ENCODE measurements around the gene CLNK. TPM values are rescaled to one million over a fixed set of nuclear protein-coding genes. Genes with fewer than 3 reads are reported as not detected.
A peak's percentile ranks its signal among the peaks of the same experiment; 100 is the strongest.
"Not testable (repeated sequence)": the region's sequence is repeated elsewhere in the genome, so short reads cannot be mapped to it uniquely, and the experiment has no call there.

The CLNK gene
- total RNA-seq, 1 experiment from 2014 or later: not detected

DNA sequence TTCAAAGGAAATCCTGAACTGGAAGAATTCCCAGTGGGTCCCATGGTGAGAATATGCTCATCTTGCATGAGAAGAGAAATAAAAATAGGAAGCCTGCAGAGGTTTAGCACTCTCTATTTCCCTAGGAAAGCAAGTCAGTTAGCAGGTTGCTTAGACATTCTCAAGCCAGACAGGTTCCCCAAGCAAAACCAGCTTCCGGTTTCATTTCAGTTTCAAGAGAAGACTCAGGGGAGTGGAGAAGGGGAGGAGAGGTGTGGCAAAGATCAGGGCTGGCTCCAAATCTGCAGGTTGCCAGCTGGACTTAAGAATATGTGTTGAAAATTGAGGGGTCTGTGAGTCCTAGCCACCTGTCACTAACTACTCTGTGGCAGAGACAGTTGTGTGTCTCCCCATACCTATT lies 107.5 kb downstream of the CLNK start:
- DNase-seq (ENCODE audit: low spot score): no peak

DNA sequence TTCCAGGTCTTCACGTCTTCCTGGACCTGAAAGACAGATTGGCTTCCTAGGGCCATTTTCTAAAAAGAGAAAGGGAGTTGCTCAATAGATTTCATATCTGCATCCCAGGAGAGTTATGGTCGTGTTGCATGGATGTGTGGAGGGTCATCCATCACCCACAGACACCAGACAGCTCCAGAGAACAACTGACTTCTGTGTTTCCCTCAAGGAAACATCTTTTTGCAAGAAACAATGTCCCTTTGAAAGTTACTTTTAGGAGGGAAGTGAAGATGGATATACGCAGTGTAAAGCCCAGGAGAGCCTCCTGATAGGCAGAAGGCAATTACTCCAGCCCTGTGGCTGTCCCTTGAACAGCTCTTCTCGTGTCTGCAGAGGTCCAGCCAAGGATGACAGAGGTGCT lies 108.3 kb downstream of the CLNK start:
- no peak for DNase-seq (ENCODE audit: low spot score)

DNA sequence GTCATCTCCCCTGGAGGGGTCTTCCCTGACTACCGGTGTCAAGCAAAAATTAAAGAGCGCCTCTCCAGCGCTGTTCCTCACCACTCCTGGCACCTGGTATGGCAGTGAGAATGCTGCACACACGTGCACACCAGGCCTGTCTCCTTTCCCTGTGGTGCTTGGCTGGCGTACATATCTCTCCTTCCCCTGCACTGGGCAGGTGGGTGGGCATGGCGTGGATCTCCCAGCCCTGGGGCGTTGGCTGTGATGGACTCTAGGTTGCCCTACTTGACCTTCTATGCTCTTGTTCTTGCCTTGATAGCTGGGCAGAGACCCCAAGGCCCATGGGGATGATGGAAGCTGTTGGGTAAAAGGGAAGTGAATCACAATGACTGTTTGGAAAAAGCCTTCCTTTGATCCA lies 109.2 kb downstream of the CLNK start:
- DNase-seq (ENCODE audit: low spot score): no peak

DNA sequence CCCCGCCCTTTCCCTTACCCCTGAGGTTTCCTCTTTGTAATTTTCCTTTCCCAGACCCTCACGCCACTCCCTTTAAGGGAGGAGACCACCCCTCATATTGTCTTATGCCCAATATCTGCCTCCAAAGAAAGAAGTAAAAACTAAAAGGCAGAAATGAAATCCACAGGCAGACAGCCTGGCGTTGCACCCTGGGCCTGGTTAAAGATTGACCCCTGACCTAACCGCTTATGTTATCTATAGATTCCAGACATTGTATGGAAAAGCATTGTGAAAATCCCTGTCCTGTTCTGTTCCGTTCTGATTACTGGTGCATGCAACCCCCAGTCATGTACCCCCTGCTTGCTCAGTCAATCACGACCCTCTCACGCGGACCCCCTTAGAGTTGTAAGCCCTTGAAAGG lies 110.0 kb downstream of the CLNK start:
- DNase-seq (ENCODE audit: low spot score): not testable (repeated sequence)

DNA sequence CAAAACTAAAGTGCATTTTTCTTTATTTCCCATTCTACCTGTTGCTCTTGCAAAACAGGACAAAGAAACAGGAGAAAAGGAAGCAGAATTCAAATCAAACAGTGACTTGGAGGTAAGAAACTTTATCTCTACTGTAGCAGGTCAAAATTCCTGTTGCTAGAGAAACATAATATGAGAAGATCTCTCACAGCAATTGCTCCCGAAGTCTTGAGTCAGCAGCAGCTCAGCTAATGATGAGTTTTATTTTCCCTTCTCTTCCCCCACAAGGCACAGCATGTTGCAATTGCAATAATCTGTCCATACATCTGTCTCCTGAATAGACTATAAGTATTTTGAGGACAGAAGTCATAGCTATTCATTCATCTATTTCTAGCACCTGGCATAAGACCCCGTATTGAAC lies 112.7 kb downstream of the CLNK start:
- no peak for DNase-seq (ENCODE audit: low spot score)

DNA sequence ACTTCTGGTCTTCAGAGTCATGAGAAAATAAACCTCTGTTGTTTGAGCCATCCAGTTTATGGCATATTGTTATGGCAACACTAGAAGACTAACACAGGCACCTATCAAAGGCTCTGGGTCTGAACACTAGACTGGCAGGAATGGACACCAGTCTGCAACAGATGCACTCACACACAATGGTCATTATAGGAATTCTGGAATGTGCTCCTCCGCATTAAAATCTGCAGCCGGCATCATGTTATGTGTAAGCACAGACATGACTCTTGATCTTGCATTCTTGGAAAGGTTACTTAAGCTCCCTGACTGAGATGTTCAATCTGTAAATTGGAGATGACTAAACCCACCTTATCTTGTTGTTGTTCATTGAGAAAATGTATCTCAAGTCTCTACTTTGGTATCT lies 115.1 kb downstream of the CLNK start:
- no peak for DNase-seq (ENCODE audit: low spot score)

DNA sequence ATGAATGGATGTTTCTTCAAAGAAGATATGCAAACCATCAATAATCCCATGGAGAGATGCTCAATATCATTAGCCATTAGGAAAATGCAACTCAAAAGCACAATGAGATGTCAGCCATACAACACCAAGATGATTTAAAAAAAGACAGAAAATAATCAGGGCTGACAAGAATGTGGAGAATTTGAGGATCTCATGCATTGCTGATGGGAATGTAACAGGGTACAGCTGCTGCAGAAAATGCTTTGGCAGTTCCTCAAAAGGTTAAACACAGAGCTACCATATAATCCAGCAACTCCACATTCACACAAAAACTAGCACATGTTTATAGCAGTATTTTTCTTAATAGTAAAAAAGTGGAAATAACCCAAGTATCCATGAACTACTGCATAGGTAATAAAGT lies 116.8 kb downstream of the CLNK start:
- no peak for DNase-seq (ENCODE audit: low spot score)

DNA sequence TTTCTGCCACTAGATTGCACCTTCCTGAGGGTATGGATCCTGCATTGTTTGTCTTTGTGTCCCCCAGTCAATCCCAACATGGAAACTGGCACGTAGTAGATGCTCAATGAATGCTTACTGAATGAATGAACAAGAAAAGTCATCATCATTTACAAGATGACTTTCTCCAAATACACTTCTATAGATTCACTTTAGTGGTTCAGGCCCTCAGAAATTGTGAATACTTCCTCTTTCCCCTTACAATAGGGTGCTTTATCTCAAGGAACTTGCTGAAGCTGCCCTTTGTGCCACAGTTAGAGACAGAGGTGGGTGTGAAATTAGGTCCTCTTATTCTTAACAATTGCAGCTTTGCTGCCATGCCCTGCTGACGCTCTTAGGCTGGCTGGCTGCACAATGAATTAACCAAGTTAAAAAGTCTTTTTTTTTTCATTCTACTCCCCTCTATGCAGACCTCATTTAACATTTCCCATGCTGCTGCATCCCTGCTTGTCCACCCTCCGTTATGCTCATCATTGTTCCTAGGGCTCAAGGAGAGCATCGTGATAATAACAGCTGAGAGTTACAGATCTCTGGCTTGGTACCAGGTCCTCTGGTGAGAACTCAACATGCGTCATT lies 119.3 kb downstream of the CLNK start:
- no peak for DNase-seq (ENCODE audit: low spot score)

DNA sequence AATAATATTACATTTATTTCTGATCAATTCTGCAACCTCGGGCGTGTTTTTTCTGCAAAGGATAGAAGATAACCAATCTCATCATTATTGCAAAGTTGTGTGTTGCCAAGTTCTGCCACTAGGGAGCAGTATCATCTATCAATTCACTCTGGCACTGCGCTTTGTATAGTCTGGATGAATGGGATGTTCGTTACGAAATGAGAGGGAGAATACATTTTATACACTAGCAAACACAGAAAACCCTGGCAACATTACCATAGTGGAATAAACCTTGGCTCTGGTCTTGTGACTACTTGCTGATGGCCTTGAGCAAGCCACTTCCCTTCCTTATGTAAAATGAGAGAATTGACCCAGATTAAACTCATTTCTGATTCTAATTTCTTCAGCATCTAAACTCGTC lies 129.9 kb downstream of the CLNK start:
- DNase-seq (ENCODE audit: low spot score): peak; percentile 38

DNA sequence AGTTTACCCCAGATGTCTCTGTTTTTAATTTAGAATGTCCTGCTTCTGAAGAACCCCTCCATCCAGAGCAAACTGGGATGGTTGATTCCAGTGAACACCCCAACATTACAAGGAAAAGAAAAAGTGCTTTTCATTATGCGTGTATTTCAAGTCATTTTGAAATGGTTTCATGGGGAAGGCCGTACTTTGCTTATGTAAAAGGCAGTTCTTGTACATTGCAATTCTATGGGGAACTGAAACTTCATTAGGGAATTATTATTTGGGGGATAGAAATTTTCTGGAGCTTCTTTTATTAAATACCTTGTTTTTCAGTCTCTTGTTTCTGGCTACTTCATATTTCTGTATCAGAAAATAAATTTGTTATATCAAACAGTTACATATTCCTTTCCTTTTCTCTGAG lies 130.4 kb downstream of the CLNK start:
- DNase-seq (ENCODE audit: low spot score): no peak

DNA sequence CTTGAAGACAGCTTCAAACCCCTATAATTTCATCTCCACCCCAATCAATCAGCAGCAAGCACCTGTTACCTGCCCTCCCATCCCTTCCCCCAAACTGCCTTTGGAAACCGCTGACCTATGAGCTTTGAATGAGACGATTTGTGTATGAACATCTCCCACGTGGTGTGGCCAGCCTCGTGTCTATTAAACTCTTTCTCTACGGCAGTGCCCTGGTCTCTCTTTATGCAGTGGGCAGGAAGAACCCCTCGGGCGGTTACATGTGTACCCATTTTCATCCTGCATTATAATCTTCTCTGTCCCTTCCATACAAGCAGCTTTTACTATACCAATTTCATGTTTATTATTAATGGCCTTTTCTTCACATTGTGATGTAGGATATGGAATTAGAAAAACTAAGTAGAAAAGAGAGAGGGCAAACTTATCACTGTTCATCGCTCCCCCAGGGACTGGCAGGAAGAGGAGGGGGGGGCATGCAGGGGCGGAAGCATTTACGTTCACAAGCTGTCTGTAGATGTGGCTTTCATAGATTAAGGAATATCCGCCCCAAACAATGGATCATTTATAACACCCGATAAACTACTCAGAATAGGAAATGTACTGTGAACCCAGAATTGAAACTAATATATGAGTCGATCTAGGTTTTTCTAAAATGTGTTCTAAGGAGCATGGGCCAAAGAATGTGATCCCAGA lies 131.8 kb downstream of the CLNK start:
- DNase-seq (ENCODE audit: low spot score): no peak

DNA sequence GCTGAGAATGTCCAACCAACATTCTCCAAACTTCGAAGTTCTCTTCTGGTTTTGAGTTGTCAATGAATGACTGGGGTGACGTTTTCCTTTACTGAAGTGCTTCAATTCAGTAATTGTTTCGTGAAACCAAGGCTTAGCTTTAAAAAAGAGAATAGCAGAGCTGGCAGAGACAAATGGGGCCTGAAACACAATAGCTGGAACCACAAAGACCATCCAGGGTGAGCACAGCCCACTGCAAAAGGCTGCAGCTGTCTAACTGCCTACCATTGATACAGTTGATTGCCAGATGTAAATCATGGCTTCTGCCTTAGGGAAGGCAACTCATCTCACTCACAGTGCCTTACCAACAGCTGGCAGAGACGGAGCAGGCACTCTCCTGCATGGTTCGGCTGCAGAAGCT lies 148.7 kb downstream of the CLNK start:
- DNase-seq (ENCODE audit: low spot score): no peak

DNA sequence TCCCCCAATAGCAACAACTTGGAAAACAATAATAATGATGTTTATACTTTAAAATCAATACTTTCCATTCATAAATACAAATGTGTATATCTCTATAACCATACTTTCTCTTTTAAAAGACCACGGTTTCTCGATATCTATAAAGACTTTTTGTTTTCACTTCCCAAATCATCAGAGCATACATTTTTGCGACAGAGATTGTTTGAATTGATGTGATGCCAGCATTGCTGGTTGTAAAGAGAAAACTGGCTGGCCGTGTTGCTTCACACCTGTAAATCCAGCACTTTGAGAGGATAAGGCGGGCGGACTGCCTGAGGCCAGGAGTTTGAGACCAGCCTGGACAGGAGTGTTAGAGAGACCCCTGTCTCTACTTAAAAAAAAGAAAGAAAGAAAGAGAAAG lies 149.7 kb downstream of the CLNK start:
- no peak for DNase-seq (ENCODE audit: low spot score)

DNA sequence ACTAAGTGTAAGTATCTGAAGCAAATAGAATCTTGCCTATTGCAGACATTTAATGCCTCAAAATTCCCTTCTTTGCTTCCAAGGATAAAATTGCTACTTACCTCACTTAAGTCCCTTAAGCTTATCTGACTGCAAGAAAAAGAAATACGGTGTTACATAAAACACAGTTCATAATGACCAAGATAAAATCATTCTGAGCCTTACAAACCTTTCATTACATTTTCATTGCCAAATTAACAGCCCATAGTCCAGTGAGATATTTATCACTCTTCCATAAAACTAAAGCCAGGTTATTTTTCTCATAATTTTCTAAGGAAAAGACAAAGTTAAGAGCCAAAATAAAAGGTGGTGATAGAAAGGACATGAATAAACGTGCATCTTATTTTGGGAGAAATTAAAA lies 152.4 kb downstream of the CLNK start:
- no peak for DNase-seq (ENCODE audit: low spot score)

DNA sequence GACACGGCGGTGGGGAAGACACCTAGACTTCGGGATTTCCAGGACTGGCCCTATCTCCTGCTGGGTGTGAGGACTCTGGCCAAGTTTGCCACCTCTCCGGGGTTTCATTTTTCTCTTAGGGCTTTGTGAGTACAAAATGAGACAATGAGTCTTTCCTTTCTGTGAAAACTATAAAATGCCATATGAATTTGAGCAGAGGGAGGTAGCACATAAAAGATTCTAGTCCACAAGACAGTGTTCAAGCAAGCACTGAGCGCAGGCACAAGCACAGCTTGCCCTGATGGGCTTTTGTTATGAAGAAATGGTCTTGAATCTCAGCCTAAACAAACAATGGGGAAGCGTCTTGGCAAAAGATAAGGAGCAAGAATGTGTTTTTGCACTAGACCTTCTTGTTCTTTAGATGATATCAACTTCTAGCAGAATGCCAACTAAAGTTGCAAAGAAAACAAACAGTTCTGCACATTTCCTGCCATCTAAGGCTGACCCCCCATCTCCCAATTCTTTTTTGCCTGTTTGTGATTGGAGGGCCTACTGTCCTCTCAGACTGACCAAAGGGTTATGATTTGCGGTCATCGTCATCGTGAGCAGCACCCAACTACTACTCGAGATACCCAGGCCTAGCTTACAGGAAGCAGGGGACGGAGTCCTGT lies 154.3 kb downstream of the CLNK start:
- no peak for DNase-seq (ENCODE audit: low spot score)

DNA sequence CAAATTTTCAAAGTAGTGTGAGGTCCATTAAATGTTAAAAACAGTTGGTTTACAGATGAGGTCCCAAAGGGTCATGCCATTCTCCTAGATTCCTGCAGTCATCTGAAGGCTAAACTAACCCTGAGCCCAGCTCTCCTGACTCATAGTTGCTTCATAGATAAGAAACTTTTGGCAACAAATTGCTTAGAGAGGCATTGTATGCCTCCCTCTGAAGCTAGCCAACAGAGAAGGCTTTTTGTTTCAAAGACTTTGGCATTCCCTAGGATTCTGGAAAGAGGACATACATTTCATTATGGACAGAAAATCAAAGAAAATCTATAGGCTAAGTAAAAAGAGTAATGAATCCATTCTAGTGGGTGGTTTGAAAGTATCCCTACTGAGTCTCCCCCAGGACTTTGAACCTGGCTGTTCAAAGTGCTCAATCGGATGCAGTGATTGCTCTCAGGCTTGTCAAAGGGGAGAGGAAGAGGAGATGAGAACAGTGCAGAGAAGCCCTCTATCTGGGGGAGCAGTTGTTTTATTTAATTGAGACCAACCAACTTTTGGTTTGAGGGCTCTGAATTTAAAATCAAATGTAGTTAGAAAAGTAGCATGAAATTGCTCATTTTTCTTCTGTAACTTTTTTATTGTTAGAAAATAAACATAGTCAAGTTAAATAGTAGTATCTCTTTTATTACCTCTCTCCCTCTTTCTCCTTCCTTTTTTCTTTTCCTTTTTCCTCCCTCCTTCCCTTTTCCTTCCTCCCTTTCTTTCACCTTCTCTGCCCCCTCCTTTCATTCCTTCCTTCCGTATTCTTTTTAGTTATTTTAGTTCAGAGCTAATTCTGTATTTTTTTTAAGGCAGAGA lies 155.1 kb downstream of the CLNK start:
- DNase-seq (ENCODE audit: low spot score): no peak

DNA sequence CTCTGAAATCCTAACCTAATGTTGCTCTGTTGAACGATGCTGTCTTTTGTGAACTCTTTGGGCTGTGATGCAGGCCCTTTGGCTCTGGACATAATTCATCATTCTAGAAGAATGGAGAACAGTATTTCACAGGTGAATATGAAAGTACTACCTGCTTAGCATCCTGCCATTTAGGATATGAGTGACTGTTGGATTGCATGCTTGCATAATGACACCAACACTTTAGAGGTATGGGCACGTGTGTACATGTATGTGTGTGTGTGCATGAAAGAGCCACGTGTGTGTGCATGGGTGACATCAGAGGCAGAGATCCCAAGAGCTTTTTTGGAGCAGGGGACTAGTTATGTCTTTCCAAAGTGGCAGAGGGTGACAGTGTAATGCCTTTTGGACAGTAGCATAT lies 157.1 kb downstream of the CLNK start:
- DNase-seq (ENCODE audit: low spot score): no peak

DNA sequence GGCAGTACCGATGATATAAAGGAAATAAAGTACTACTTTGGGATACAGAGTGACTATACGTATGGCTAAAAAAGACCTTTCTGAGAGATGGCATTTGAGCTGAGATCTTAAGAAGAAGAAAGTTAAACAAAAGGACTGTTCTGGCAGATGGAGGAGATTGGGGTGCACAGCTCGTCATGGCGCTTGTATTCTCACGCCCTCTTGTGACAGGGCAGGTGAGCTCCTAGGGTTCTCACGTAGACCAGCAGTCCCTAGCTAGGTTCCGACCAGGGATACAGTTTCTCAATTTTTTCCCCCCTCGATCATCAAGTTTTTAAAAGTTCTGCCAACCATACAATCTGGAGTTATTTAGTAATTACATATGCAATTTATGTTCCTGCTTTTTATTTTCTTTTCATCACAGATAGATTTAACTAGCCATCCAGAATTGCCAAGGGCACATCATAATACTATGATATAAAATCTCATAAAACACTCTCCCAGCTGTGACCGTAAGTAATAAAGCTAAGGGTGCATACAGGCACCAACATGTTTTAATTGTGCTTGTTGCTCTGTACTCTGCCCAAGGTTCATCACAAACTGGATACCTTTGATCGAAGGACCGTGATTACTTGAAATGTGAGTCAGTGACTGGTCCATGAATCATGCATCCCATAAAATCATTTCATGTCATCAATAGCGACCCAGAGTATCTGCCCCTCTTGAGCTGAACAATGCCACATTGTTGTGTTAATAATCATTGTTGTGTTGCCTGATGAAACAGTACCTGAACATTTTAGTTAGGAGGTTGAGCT lies 157.9 kb downstream of the CLNK start:
- DNase-seq (ENCODE audit: low spot score): no peak

DNA sequence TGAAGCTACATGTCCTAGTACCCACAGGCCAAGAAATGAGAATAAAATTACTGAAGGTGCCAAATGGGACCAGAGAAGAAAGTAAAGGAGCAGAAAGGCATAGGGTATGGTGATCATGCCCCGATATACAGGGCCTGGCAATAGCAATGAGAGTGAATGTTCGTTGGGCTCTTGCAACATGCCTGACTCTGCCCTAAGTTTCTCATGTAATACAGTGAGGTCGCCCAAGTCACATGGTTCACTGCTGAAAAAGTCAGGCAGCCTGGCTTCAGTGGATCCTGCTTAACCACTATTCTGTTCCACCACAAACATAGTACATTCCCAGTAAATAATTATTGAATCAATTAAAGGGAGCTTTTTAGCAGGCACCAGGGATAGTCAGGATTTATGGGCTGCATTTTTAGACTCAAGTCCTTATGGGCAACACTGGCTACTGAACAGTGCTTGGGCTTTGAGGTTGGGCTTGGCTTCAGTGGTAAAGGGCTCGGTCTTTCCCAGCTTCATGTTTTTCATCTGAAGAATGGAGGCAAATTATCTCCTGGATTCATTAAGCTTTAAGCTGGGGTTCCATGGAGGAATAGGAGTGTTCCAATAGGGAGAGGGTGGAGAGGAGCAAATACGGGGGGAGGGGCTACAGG lies 160.3 kb downstream of the CLNK start:
- DNase-seq (ENCODE audit: low spot score): no peak

DNA sequence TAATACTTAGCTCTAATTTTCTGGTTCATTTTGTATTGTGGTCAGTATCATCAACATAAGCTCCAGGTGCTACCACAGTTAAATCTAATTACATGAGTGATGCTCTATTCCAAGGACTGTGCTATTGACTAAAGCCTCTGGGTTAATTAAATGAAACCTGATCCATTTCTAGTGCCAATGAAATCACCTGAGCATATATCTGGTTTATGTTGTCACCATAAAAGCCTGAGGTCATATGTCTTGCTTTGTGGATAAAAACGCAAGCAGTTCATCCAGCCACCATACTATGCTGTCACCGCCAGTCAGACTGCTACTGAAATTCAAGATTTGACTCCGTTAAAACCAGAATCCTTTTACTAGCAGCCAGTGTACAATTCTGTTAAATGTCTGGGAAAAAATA lies 163.1 kb downstream of the CLNK start:
- DNase-seq (ENCODE audit: low spot score): no peak

DNA sequence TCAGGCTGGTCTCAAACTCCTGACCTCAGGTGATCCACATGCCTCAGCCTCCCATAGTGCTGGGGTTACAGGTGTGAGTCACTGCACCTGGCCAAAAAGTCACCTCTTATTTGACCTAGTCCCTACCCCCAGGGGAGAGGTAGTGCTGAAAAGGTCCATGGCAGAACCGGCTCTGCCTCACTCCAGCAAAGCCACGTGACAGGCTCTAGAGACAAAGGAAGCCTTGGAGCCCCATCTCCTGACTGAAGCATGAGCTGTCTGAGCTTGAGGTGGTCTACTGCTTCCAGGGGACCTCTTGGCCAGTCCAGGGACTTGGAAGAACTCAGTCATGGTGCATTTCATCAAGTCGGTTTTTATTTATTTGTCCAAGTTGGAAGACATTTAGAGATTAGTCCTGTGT lies 174.8 kb downstream of the CLNK start:
- no peak for DNase-seq (ENCODE audit: low spot score)

All from A172 (cell line).